Fibroblast of the aortic adventitia (primary cell): ENCODE results near the gene BIRC2. TPM values are rescaled to one million over a fixed set of nuclear protein-coding genes. Genes with fewer than 3 reads are reported as not detected.
"Not testable (repeated sequence)": the region's sequence is repeated elsewhere in the genome, so short reads cannot be mapped to it uniquely, and the experiment has no call there.

Experiments used
- DNase-seq: peaks from one replicate; pipeline ENCODE4 v3.0.0-alpha.2; 2010; ENCODE audit warnings: low read depth
- H3K4me3 ChIP-seq: 2 replicates; pipeline ENCODE4 v1.5.1; 2011; ENCODE audit warnings: low read depth, mild to moderate bottlenecking, control low read depth, low read length, moderate library complexity
- CTCF ChIP-seq: IDR thresholded peaks from 2 replicates; pipeline ENCODE4 v1.5.1; 2011; ENCODE audit warnings: mild to moderate bottlenecking, low read length, control low read depth, inconsistent platforms; ENCODE audit not compliant: insufficient read depth
- total RNA-seq: library from RNA; depleted of rRNA; stranded (reverse); fragments of >200 nt; gene quantifications from 2 replicates; pipeline ENCODE4 v1.2.3, GENCODE V29; 2012; ENCODE audit warnings: low replicate concordance

BIRC2 gene
- total RNA-seq, 1 donor: 68.7 TPM

- no peak overlapping the region for H3K4me3 ChIP-seq
- no peak for TF ChIP-seq CTCF
- DNase-seq: no peak
Observed at GRCh38 chr11:102332611-102332994, 14.4 kb upstream of the BIRC2 start.

- no peak for TF ChIP-seq CTCF
- H3K4me3 ChIP-seq: no peak overlapping the region
Observed at GRCh38 chr11:102338479-102339010, 8.5 kb upstream of the BIRC2 start.

DNA sequence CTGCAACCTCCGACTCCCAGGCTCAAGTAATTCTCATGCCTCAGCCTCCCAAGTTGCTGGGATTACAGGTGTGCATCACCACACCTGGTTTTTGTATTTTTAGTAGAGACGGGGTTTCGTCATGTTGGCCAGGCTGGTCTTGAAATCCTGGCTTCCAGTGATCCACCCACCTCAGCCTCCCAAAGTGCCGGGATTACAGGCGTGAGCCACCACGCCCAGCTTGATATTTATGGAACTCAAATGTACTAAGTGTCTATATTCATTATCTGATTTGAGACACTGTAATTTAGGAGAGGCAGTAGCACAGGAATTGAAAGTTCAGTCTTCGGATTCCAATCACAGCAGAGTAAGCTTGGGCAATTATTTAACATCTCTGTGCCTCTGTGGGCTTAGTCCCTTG is 5.7 kb upstream of the BIRC2 start:
- H3K4me3 ChIP-seq, DNase-seq: not testable (repeated sequence)

More at GRCh38 chr11:102338479-102339010, 8.5 kb upstream of the BIRC2 start:
- DNase-seq: no peak

- peak; percentile 88 for DNase-seq
- H3K4me3 ChIP-seq: no peak overlapping the region
- TF ChIP-seq CTCF: peak; percentile 78
Observed at GRCh38 chr11:102341844-102342318, 5.1 kb upstream of the BIRC2 start.

- no peak overlapping the region for H3K4me3 ChIP-seq
- peak; percentile 35 for DNase-seq
- no peak for TF ChIP-seq CTCF
Observed at GRCh38 chr11:102343809-102344208, 3.2 kb upstream of the BIRC2 start.

DNA sequence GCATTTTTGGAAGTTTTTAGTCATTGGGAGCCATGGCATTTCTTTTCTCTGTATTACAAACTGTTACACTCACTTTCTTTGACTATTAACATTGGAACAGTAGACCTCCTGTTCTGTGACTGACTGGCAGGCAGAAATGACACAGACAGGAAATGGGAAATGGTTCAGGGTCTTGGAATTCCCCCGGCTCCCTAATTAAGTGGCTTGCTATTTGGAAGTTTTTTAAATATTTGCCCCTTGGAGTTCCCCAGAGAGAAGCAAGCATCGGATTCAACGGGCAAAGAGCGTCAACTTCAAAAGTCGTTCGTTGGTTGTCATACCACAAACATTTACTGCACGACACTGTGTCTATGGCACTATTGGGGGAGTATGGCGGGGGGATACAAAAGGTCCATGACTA is 1.1 kb upstream of the BIRC2 start:
- DNase-seq: peak; percentile 37
- peak overlapping the region; percentile 87 for H3K4me3 ChIP-seq
- no peak for TF ChIP-seq CTCF

- TF ChIP-seq CTCF: no peak
- DNase-seq: no peak
Observed at GRCh38 chr11:102346456-102346747, 612 bp upstream of the BIRC2 start.

More at GRCh38 chr11:102346456-102346747, 612 bp upstream of the BIRC2 start:
- peak overlapping the region; percentile 87 for H3K4me3 ChIP-seq
